Suprapubic skin (tissue), 4 donors: Measurements from ENCODE around the gene SLC38A9. TPM values are rescaled to one million over a fixed set of nuclear protein-coding genes. Genes with fewer than 3 reads are reported as not detected.

ENCODE experiments used
- DNase-seq, 2 donors: peaks; one replicate each; pipeline ENCODE4 v3.0.0-alpha.2; 2019; ENCODE audit warnings: low spot score in 2 of 2
- H3K27ac ChIP-seq: fragments of 200-600 bp; sonication (generic); one replicate; pipeline ENCODE4 v1.5.1; 2019
- H3K27me3 ChIP-seq: fragments of 200-600 bp; sonication (generic); one replicate; pipeline ENCODE4 v1.5.1; 2019
- H3K36me3 ChIP-seq: fragments of 200-600 bp; sonication (generic); one replicate; pipeline ENCODE4 v1.5.1; 2019
- H3K4me1 ChIP-seq: fragments of 200-600 bp; sonication (generic); one replicate; pipeline ENCODE4 v1.5.1; 2019
- H3K4me3 ChIP-seq: fragments of 200-600 bp; sonication (generic); one replicate; pipeline ENCODE4 v1.5.1; 2019; ENCODE audit warnings: mild to moderate bottlenecking
- H3K9me3 ChIP-seq: fragments of 200-600 bp; sonication (generic); one replicate; pipeline ENCODE4 v1.5.1; 2019
- CTCF ChIP-seq, 2 donors: fragments of 200-600 bp in 1 of 2; fragments of 450-650 bp in 1 of 2; sonication (generic) in 1 of 2; IDR thresholded peaks; one replicate each; pipeline ENCODE4 v1.5.1; 2016 to 2019; ENCODE audit warnings: antibody characterized with exemption in 2 of 2, mild to moderate bottlenecking in 1 of 2, moderate library complexity in 1 of 2
- EP300 ChIP-seq: sonication (generic); formaldehyde crosslinking; IDR thresholded peaks from one replicate; pipeline ENCODE4 v1.6.1; 2017; ENCODE audit warnings: antibody characterized with exemption
- POLR2A ChIP-seq, 2 donors: fragments of 450-650 bp; IDR thresholded peaks; one replicate each; pipeline ENCODE4 v1.6.1; 2017; ENCODE audit warnings: antibody characterized with exemption in 2 of 2, mild to moderate bottlenecking in 2 of 2, moderate library complexity in 2 of 2
- POLR2AphosphoS5 ChIP-seq, 3 donors: sonication (generic); formaldehyde crosslinking; IDR thresholded peaks; one replicate each; pipeline ENCODE4 v1.6.1; 2017; ENCODE audit warnings: antibody characterized with exemption in 3 of 3
- WGBS: methylation state at CpG from one replicate; pipeline ENCODE4 v1.1.5; 2018; 5-methylcytosine and 5-hydroxymethylcytosine counted together
- total RNA-seq, 4 donors: library from RNA; depleted of rRNA; stranded (reverse); fragments of >200 nt; gene quantifications; one replicate each; pipeline ENCODE4 v1.1.0, GENCODE V29; 2016

The SLC38A9 gene
- total RNA-seq, 4 donors from 2014 or later, result 13.9 to 52.6 (median 19.7) TPM

GRCh38 chr5:55749387-55749786 is 37.3 kb upstream of the SLC38A9 start:
- H3K9me3 ChIP-seq, result no peaks in the 10 kb centered on the region
- no peak for DNase-seq
- no peak for TF ChIP-seq CTCF (IDR thresholded peaks at IDR 0.05)
- H3K4me3 ChIP-seq, result no peak overlapping the region
- H3K4me1 ChIP-seq, result no peaks in the 10 kb centered on the region
- H3K36me3 ChIP-seq, result no peaks in the 10 kb centered on the region
- 90% methylated on average over 2 of the region's 2 CpGs for WGBS
- H3K27ac ChIP-seq, result no peak overlapping the region
- H3K27me3 ChIP-seq, result no peaks in the 10 kb centered on the region

GRCh38 chr5:55747778-55748318 is 35.7 kb upstream of the SLC38A9 start:
- Histone ChIP-seq H3K36me3 (no peaks in the 10 kb centered on the region), H3K4me1 (no peaks in the 10 kb centered on the region), H3K27ac (no peak overlapping the region), H3K9me3 (no peaks in the 10 kb centered on the region), H3K27me3 (no peaks in the 10 kb centered on the region), H3K4me3 (no peak overlapping the region)
- 86% methylated on average over 2 of the region's 2 CpGs for WGBS
- no peak for TF ChIP-seq EP300
- TF ChIP-seq POLR2A (IDR thresholded peaks at IDR 0.05), result no peak
- no peak for TF ChIP-seq CTCF (IDR thresholded peaks at IDR 0.05)
- no peak for TF ChIP-seq POLR2AphosphoS5 (IDR thresholded peaks at IDR 0.05)
- no peak for DNase-seq

- Histone ChIP-seq H3K4me3 (no peak overlapping the region), H3K27ac (no peak overlapping the region), H3K27me3 (no peaks in the 10 kb centered on the region), H3K9me3 (no peaks in the 10 kb centered on the region), H3K36me3 (no peaks in the 10 kb centered on the region), H3K4me1 (no peaks in the 10 kb centered on the region)
- DNase-seq, result no peak
- 93% methylated on average over 3 of the region's 3 CpGs for WGBS
- TF ChIP-seq POLR2AphosphoS5 (IDR thresholded peaks at IDR 0.05) (no peak), EP300 (no peak), CTCF (IDR thresholded peaks at IDR 0.05) (no peak), POLR2A (IDR thresholded peaks at IDR 0.05) (no peak)
Measured at GRCh38 chr5:55742778-55743177, 30.7 kb upstream of the SLC38A9 start.

GRCh38 chr5:55737793-55738192 is 25.7 kb upstream of the SLC38A9 start, which contains the start of gene DDX4:
Gene DDX4, plus strand, starts transcription at chr5:55738061. Its CDS starts 903 bp downstream, at chr5:55738964.
- Histone ChIP-seq H3K27me3 (no peaks in the 10 kb centered on the region), H3K4me1 (no peaks in the 10 kb centered on the region), H3K9me3 (no peaks in the 10 kb centered on the region), H3K4me3 (no peak within 1 kb of the TSS), H3K27ac (no peak within 1 kb of the TSS), H3K36me3 (no peaks in the 10 kb centered on the region)
- 94% methylated on average over 31 of the region's 31 CpGs for WGBS
- TF ChIP-seq CTCF (IDR thresholded peaks at IDR 0.05), result no peak
- TF ChIP-seq POLR2A (IDR thresholded peaks at IDR 0.05), result no peak
- no peak for TF ChIP-seq POLR2AphosphoS5 (IDR thresholded peaks at IDR 0.05)
- no peak for TF ChIP-seq EP300
- DNase-seq, result no peak

- no peaks in the 10 kb centered on the region for H3K36me3 ChIP-seq
- H3K27ac ChIP-seq, result no peak overlapping the region
- no peak for TF ChIP-seq POLR2A (IDR thresholded peaks at IDR 0.05)
- no peak for TF ChIP-seq POLR2AphosphoS5 (IDR thresholded peaks at IDR 0.05)
- no peaks in the 10 kb centered on the region for H3K4me1 ChIP-seq
- no peaks in the 10 kb centered on the region for H3K9me3 ChIP-seq
- 94% methylated on average over 1 of the region's 1 CpG for WGBS
- no peak for DNase-seq
- H3K4me3 ChIP-seq, result no peak overlapping the region
- H3K27me3 ChIP-seq, result no peaks in the 10 kb centered on the region
Measured at GRCh38 chr5:55734658-55735057, 22.5 kb upstream of the SLC38A9 start.

GRCh38 chr5:55732585-55732984 is 20.5 kb upstream of the SLC38A9 start:
- Histone ChIP-seq H3K9me3 (no peaks in the 10 kb centered on the region), H3K36me3 (no peaks in the 10 kb centered on the region), H3K27me3 (no peaks in the 10 kb centered on the region), H3K4me1 (no peaks in the 10 kb centered on the region), H3K4me3 (no peak overlapping the region), H3K27ac (no peak overlapping the region)
- TF ChIP-seq POLR2AphosphoS5 (IDR thresholded peaks at IDR 0.05), result no peak
- DNase-seq, result no peak
